Fibroblast of lung (primary cell): ENCODE data around the gene ARHGAP18.

ENCODE experiments used
- CTCF ChIP-seq, 2 donors: IDR thresholded peaks in 1 of 2; conservative IDR thresholded peaks in 1 of 2; 1 replicate in 1 of 2; 2 replicates in 1 of 2; pipeline ENCODE4 v1.5.1; 2011 to 2012; ENCODE audit warnings: low read length in 2 of 2, control low read depth in 1 of 2, inconsistent platforms in 1 of 2, low read depth in 1 of 2, mild to moderate bottlenecking in 1 of 2
- EZH2 ChIP-seq: IDR thresholded peaks from 2 replicates; pipeline ENCODE4 v1.5.1; 2012; ENCODE audit warnings: low read length, control low read depth, mild to moderate bottlenecking; ENCODE audit errors: missing control alignments

GRCh38 chr6:129684903-129685661 lies 24.9 kb downstream of the ARHGAP18 start:
- TF ChIP-seq CTCF (conservative IDR thresholded peaks at IDR 0.05 in 1 of 2, IDR thresholded peaks at IDR 0.05 in 1 of 2; ENCODE audit: low read depth in 1 of 2, low read length in 2 of 2), result no peak
- no peak for TF ChIP-seq EZH2
